GM12891 (cell line): ENCODE data around the gene LTBP2.

ENCODE experiments used
- DNase-seq: peaks from one replicate; pipeline ENCODE4 v3.0.0; 2011; ENCODE audit warnings: low spot score; ENCODE audit not compliant: insufficient read length
- FAIRE-seq: peaks from 2 replicates; lab custom pipeline; 2011; peaks lifted over from hg19 to GRCh38; lab: Jason Lieb, UNC
- PAX5 ChIP-seq: IDR thresholded peaks from 2 replicates; pipeline ENCODE4 v1.6.1; 2011; ENCODE audit warnings: low read length, moderate library complexity, mild to moderate bottlenecking; ENCODE audit not compliant: insufficient read depth, severe bottlenecking
- POLR2A ChIP-seq: IDR thresholded peaks from 2 replicates; pipeline ENCODE4 v1.6.1; 2011; ENCODE audit warnings: low read depth, low read length, control low read depth
- POLR2AphosphoS5 ChIP-seq: IDR thresholded peaks from 2 replicates; pipeline ENCODE4 v1.6.1; 2011; ENCODE audit warnings: low read depth, low read length, control low read depth
- POU2F2 ChIP-seq: IDR thresholded peaks from 2 replicates; pipeline ENCODE4 v1.6.1; 2011; ENCODE audit warnings: low read depth, mild to moderate bottlenecking, control low read depth, low read length, moderate library complexity
- SPI1 ChIP-seq: IDR thresholded peaks from 2 replicates; pipeline ENCODE4 v1.6.1; 2011; ENCODE audit warnings: low read depth, low read length, control low read depth
- TAF1 ChIP-seq: IDR thresholded peaks from 2 replicates; pipeline ENCODE4 v1.6.1; 2011; ENCODE audit warnings: low read depth, low read length, control low read depth

The LTBP2 gene

GRCh38 chr14:74519316-74520074, 92.5 kb downstream of the LTBP2 start:
- DNase-seq (no peak), FAIRE-seq (no peak)
- no peak for TF ChIP-seq PAX5
- no peak for TF ChIP-seq TAF1
- no peak for TF ChIP-seq POLR2A
- TF ChIP-seq POLR2AphosphoS5 = no peak
- no peak for TF ChIP-seq POU2F2
- no peak for TF ChIP-seq SPI1

- no peak for DNase-seq
- TF ChIP-seq SPI1 (no peak), POU2F2 (no peak), POLR2AphosphoS5 (no peak), TAF1 (no peak), POLR2A (no peak), PAX5 (no peak)
- no peak for FAIRE-seq
Measured at GRCh38 chr14:74518221-74518620, 93.8 kb downstream of the LTBP2 start.

- TF ChIP-seq POU2F2 (no peak), SPI1 (no peak), TAF1 (no peak), POLR2AphosphoS5 (no peak), PAX5 (no peak), POLR2A (no peak)
- DNase-seq = no peak
- no peak for FAIRE-seq
Measured at GRCh38 chr14:74517731-74518130, 94.3 kb downstream of the LTBP2 start.

GRCh38 chr14:74516451-74517160, 95.4 kb downstream of the LTBP2 start:
- FAIRE-seq (no peak), DNase-seq (no peak)
- no peak for TF ChIP-seq TAF1

- no peak for FAIRE-seq
- no peak for TF ChIP-seq POU2F2
- TF ChIP-seq POLR2AphosphoS5 = no peak
- TF ChIP-seq SPI1 = no peak
- no peak for TF ChIP-seq POLR2A
- TF ChIP-seq PAX5 = no peak
- no peak for TF ChIP-seq TAF1
- no peak for DNase-seq
Measured at GRCh38 chr14:74515891-74516412, 96.1 kb downstream of the LTBP2 start.

- TF ChIP-seq POU2F2 (no peak), TAF1 (no peak), POLR2AphosphoS5 (no peak), PAX5 (no peak), SPI1 (no peak), POLR2A (no peak)
- FAIRE-seq (peak; percentile 71), DNase-seq (no peak)
Measured at GRCh38 chr14:74514471-74514941, 97.5 kb downstream of the LTBP2 start.

- TF ChIP-seq POU2F2 (no peak), PAX5 (no peak), TAF1 (no peak), POLR2A (no peak), SPI1 (no peak), POLR2AphosphoS5 (no peak)
- no peak for FAIRE-seq
Measured at GRCh38 chr14:74511966-74512830, 99.8 kb downstream of the LTBP2 start.

GRCh38 chr14:74510959-74511409, 101.1 kb downstream of the LTBP2 start:
- TF ChIP-seq POU2F2 (no peak), POLR2A (no peak), SPI1 (no peak), TAF1 (no peak), POLR2AphosphoS5 (no peak), PAX5 (no peak)
- DNase-seq = no peak
- no peak for FAIRE-seq

More at GRCh38 chr14:74511966-74512830, 99.8 kb downstream of the LTBP2 start:
- no peak for DNase-seq
